K562 (cell line): ENCODE data around the gene DACT1. TPM values are rescaled to one million over a fixed set of nuclear protein-coding genes. Genes with fewer than 3 reads are reported as not detected.

ENCODE experiments used
- ATAC-seq: fragments of 200-7000 bp; cut with Tn5 transposase; 3 replicates; pipeline ENCODE4 v1.9.1; 2020; ENCODE audit warnings: moderate library complexity
- Bru-seq: library from RNA; stranded (reverse); fragments of 400-500 nt; gene quantifications from one replicate; lab custom pipeline; 2021; lab: Mats Ljungman, UMichigan
- BruChase-seq, 2 experiments: library from RNA; stranded (reverse); fragments of 400-500 nt; gene quantifications; one replicate each; lab custom pipeline; 2021; lab: Mats Ljungman, UMichigan
- BruUV-seq: library from RNA; stranded (reverse); fragments of 400-500 nt; replicated peaks from 2 replicates; lab custom pipeline; 2021; lab: Mats Ljungman, UMichigan
- CTCF ChIA-PET: fragments of 300-600 bp; formaldehyde crosslinking; extraction: SDS; loops from one replicate; lab custom pipeline; 2021; ENCODE audit warnings: low intra/inter-chr PET ratio; lab: Yijun Ruan, JAX
- POLR2A ChIA-PET: fragments of 300-600, 350-650 bp; sonication (Branson Sonifier 250); formaldehyde crosslinking; extraction: SDS; loops from one replicate; lab custom pipeline; 2021; ENCODE audit warnings: antibody characterized with exemption, inconsistent platforms; lab: Yijun Ruan, JAX
- DNase-seq, 4 experiments: peaks; one replicate each; pipeline versions ENCODE4 v3.0.0 to v3.0.0-alpha.2; 2011 to 2018; ENCODE audit warnings: low spot score in 3 of 4, mixed read lengths in 3 of 4; ENCODE audit errors: extremely low read depth in 1 of 4
- FAIRE-seq: peaks from 2 replicates; lab custom pipeline; 2011; peaks lifted over from hg19 to GRCh38; lab: Jason Lieb, UNC
- H2AFZ ChIP-seq: 2 replicates; pipeline ENCODE4 v1.6.0; 2011; ENCODE audit warnings: low read depth, low read length, control low read depth, inconsistent platforms
- H3K27ac ChIP-seq: fragments of 200-600 bp; 3 replicates; pipeline ENCODE4 v1.8.0; 2011; ENCODE audit warnings: low read depth, mild to moderate bottlenecking, control low read depth, inconsistent platforms, low read length, moderate library complexity, mixed read lengths; ENCODE audit errors: extremely low read depth
- H3K27me3 ChIP-seq, 2 experiments: fragments of 300-600 bp in 1 of 2; 2 replicates in 1 of 2; 3 replicates in 1 of 2; pipeline versions ENCODE4 v1.6.0 to v1.8.0; 2011; ENCODE audit warnings: inconsistent platforms in 2 of 2, low read length in 2 of 2, mild to moderate bottlenecking in 1 of 2, mixed read lengths in 1 of 2, moderate library complexity in 1 of 2; ENCODE audit not compliant: control insufficient read depth in 2 of 2, insufficient read depth in 2 of 2
- H3K36me3 ChIP-seq: fragments of 300-600 bp; 3 replicates; pipeline ENCODE4 v1.8.0; 2011; ENCODE audit warnings: mild to moderate bottlenecking, low read length, inconsistent platforms; ENCODE audit not compliant: control insufficient read depth, insufficient read depth
- H3K4me1 ChIP-seq, 2 experiments: fragments of 200-600 bp in 1 of 2; replicated peaks in 1 of 2; 2 replicates in 1 of 2; 3 replicates in 1 of 2; pipeline versions ENCODE4 v1.5.1 to v1.8.0; 2011; ENCODE audit warnings: inconsistent platforms in 2 of 2, low read length in 2 of 2, mild to moderate bottlenecking in 1 of 2, mixed read lengths in 1 of 2, moderate library complexity in 1 of 2; ENCODE audit not compliant: control insufficient read depth in 2 of 2, insufficient read depth in 2 of 2
- H3K4me2 ChIP-seq: 2 replicates; pipeline ENCODE4 v1.6.1; 2011; ENCODE audit warnings: low read length, control low read depth, inconsistent platforms, mixed read lengths; ENCODE audit not compliant: insufficient read depth
- H3K4me3 ChIP-seq: fragments of 200-600 bp; sonication (generic), shearing (Covaris generic); 2 replicates; pipeline ENCODE4 v1.5.1; 2016; ENCODE audit warnings: control low read depth, inconsistent platforms
- H3K79me2 ChIP-seq: fragments of 200-600 bp; 3 replicates; pipeline ENCODE4 v1.8.0; 2011; ENCODE audit warnings: low read length, inconsistent platforms; ENCODE audit not compliant: control insufficient read depth, insufficient read depth
- H3K9ac ChIP-seq, 2 experiments: 2 replicates each; pipeline versions ENCODE4 v1.6.0 to v1.6.1; 2011; ENCODE audit warnings: low read depth in 2 of 2, low read length in 2 of 2, control low read depth in 1 of 2, inconsistent platforms in 1 of 2, mild to moderate bottlenecking in 1 of 2, mixed read lengths in 1 of 2; ENCODE audit not compliant: insufficient read depth in 1 of 2
- H3K9me1 ChIP-seq: one replicate; pipeline ENCODE4 v1.6.0; 2011; ENCODE audit warnings: inconsistent platforms, mild to moderate bottlenecking, low read length, moderate library complexity; ENCODE audit not compliant: control insufficient read depth, insufficient read depth
- H3K9me3 ChIP-seq: replicated peaks from 2 replicates; pipeline ENCODE4 v1.5.1; 2011; ENCODE audit warnings: low read depth, low read length, inconsistent platforms; ENCODE audit not compliant: control insufficient read depth, insufficient read depth
- H4K20me1 ChIP-seq: replicated peaks from 2 replicates; pipeline ENCODE4 v1.6.1; 2011; ENCODE audit warnings: low read length, inconsistent platforms, mixed read lengths; ENCODE audit not compliant: control insufficient read depth, insufficient read depth
- CAMTA2 ChIP-seq: fragments of 250-450 bp; sonication (Bioruptor Pico); conservative IDR thresholded peaks from 2 replicates; pipeline ENCODE4 v1.5.1; 2022
- CCNT2 ChIP-seq: IDR thresholded peaks from 2 replicates; pipeline ENCODE4 v1.6.1; 2011; ENCODE audit warnings: borderline replicate concordance, low read depth, mild to moderate bottlenecking, moderate library complexity, mixed read lengths, low read length; ENCODE audit not compliant: insufficient read length; ENCODE audit errors: extremely low read depth
- CEBPZ ChIP-seq: fragments of 150-350 bp; IDR thresholded peaks from 2 replicates; pipeline ENCODE4 v1.6.1; 2014; ENCODE audit warnings: low read depth, mild to moderate bottlenecking, low read length, borderline replicate concordance
- CREM ChIP-seq: IDR thresholded peaks from 2 replicates; pipeline ENCODE4 v1.6.1; 2014; ENCODE audit warnings: antibody characterized with exemption, low read depth
- POLR2AphosphoS2 ChIP-seq: IDR thresholded peaks from 2 replicates; pipeline ENCODE4 v1.6.1; 2012; ENCODE audit warnings: low read length, improper control_type of control experiment
- SMAD3 ChIP-seq: fragments of 450-650 bp; formaldehyde crosslinking; conservative IDR thresholded peaks from 2 replicates; pipeline ENCODE4 v1.4.0; 2020; ENCODE audit warnings: mild to moderate bottlenecking
- UBTF ChIP-seq, 2 experiments: IDR thresholded peaks; 2 replicates each; pipeline ENCODE4 v1.6.1; 2012; ENCODE audit warnings: improper control_type of control experiment in 2 of 2, low read depth in 2 of 2, low read length in 2 of 2, borderline replicate concordance in 1 of 2
- VEZF1 ChIP-seq: fragments of 200-800 bp; sonication (Bioruptor generic); IDR thresholded peaks from 2 replicates; pipeline ENCODE4 v1.6.1; 2017; ENCODE audit warnings: missing genetic modification characterization, missing compliant biosample characterization
- WGBS: fragments of 100-300 bp; shearing (Covaris generic); methylation state at CpG from one replicate; pipeline ENCODE4 v1.1.6; 2016; ENCODE audit warnings: low coverage, mixed read lengths; ENCODE audit not compliant: insufficient coverage; ENCODE audit errors: missing lambda C conversion rate; 5-methylcytosine and 5-hydroxymethylcytosine counted together
- in situ Hi-C: fragments of 300-500 bp; cut with MboI; formaldehyde crosslinking; loops from 4 replicates; pipeline ENCODE4 v1.15.0; 2018; ENCODE audit warnings: inconsistent platforms, mixed read lengths
- intact Hi-C: fragments of 100-400 bp; cut with micrococcal nuclease; formaldehyde crosslinking; loops from 2 replicates; pipeline ENCODE4 v1.14.2; 2022
- long read RNA-seq, 3 experiments: library from polyadenylated mRNA in 2 of 3; library from RNA in 1 of 3; unstranded in 2 of 3; stranded (forward) in 1 of 3; transcript quantifications; one replicate each; pipeline ENCODE4 v2.0.0, GENCODE V29; 2019 to 2022
- polyA minus RNA-seq, 3 experiments: library from RNA; depleted of rRNA, polyadenylated mRNA; stranded (reverse); fragments of >200 nt; gene quantifications; 2 replicates each; pipeline ENCODE4 v1.2.3, GENCODE V29; 2011
- polyA plus RNA-seq, 8 experiments: library from polyadenylated mRNA; depleted of rRNA in 4 of 8; stranded (reverse) in 5 of 8; unstranded in 3 of 8; fragments of >200 nt; fragmentation: Nextera tagmentation in 2 of 8; fragmentation: Illumina TruSeq in 1 of 8; extraction: Ambion mirVana in 2 of 8; extraction: Trizol in 1 of 8; gene quantifications; 2 replicates each; pipeline versions ENCODE4 v1.2.1 to v1.2.3, GENCODE V29; 2011 to 2014; ENCODE audit warnings: inconsistent platforms in 1 of 8, missing spikeins in 1 of 8
- total RNA-seq, 7 experiments: library from RNA; depleted of rRNA in 6 of 7; stranded (reverse); fragments of >200 nt in 6 of 7; fragmentation: Illumina TruSeq in 2 of 7; extraction: Trizol in 2 of 7; gene quantifications; 2 replicates each; pipeline versions ENCODE4 v1.2.1 to v1.2.3, GENCODE V29; 2011 to 2021; ENCODE audit warnings: low replicate concordance in 1 of 7

Gene DACT1
- 0.14 and 0.33 TPM in 2 replicates for total RNA-seq (2011; cell fraction: chromatin; rRNA removed; ENCODE audit: low replicate concordance)
- 0.13 and 0.17 TPM in 2 replicates for total RNA-seq (2011; cell fraction: nucleolus; rRNA removed)
- 0.22 and 0.23 TPM in 2 replicates for total RNA-seq (2011; cell fraction: nucleoplasm; rRNA removed)
- total RNA-seq (2014; rRNA removed) (0.08 and 0.18 TPM in 2 replicates), total RNA-seq (2014; rRNA removed; fragmentation: Illumina TruSeq; extraction: Trizol) (0.11 and 0.19 TPM in 2 replicates), total RNA-seq (2015; rRNA removed; fragmentation: Illumina TruSeq; extraction: Trizol) (0.08 and 0.14 TPM in 2 replicates), total RNA-seq (2021) (0.13 TPM in 2 replicates), polyA plus RNA-seq (2011; rRNA removed) (0.07 and 0.14 TPM in 2 replicates), polyA plus RNA-seq (2014; fragmentation: Illumina TruSeq; extraction: Trizol) (0.25 and 0.30 TPM in 2 replicates), polyA plus RNA-seq (2014; fragmentation: Nextera tagmentation; extraction: Ambion mirVana) (under 1 TPM; 0.07 to 0.13 TPM), polyA plus RNA-seq (2014; rRNA removed) (0.20 and 0.29 TPM in 2 replicates), polyA minus RNA-seq (2011; rRNA and poly(A)+ RNA removed) (0.09 TPM in 1 of 2 replicates, not detected in the other), Bru-seq, nascent RNA (percentile 27 among the genes with signal in this experiment), BruChase-seq, experiment 1, labeled RNA remaining after a 2-hour chase (percentile 26 among the genes with signal in this experiment), BruChase-seq, experiment 2, labeled RNA remaining after a 6-hour chase (percentile 34 among the genes with signal in this experiment)
- polyA plus RNA-seq (2011; cell fraction: cytosol; rRNA removed): 0.06 and 0.13 TPM in 2 replicates
- polyA plus RNA-seq (2011; cell fraction: nucleus; rRNA removed): 0.09 and 0.35 TPM in 2 replicates
- polyA plus RNA-seq (2012): 0.21 and 0.35 TPM in 2 replicates
- polyA minus RNA-seq (2011; cell fraction: cytosol; rRNA and poly(A)+ RNA removed): not detected in 2 replicates
- polyA minus RNA-seq (2011; cell fraction: nucleus; rRNA and poly(A)+ RNA removed): 0.11 TPM in 1 of 2 replicates, not detected in the other
- long read RNA-seq, experiment 1: 0 reads
- long read RNA-seq, experiment 2: 0 reads
- long read RNA-seq, experiment 3: 0 reads

- peak within 1 kb of the TSS; percentile 18 for H3K4me3 ChIP-seq
- CTCF ChIA-PET: no interaction called here
- peak within 1 kb of the TSS in 1 of 2 experiments; percentile 45; a peak in 2 of 4 replicates for H3K9ac ChIP-seq
- TF ChIP-seq CEBPZ: no peak
- TF ChIP-seq UBTF (IDR thresholded peaks at IDR 0.05; ENCODE audit: borderline replicate concordance in 1 of 2, low read depth in 2 of 2, low read length in 2 of 2): 0 out of 4 replicates have a peak, but pooled peaks of 1 of the 2 experiments have one; percentile 48
- TF ChIP-seq CREM: peak; percentile 39; the same call in 1 of the 2 replicates
- no peak for TF ChIP-seq POLR2AphosphoS2
- peak; percentile 43 for TF ChIP-seq VEZF1 (CRISPR knock-in tag)
- no peak for TF ChIP-seq CAMTA2 (CRISPR knock-in tag)
- TF ChIP-seq CCNT2: peak; percentile 32
- TF ChIP-seq SMAD3 (CRISPR knock-in tag): no peak
Observed at GRCh38 chr14:58637391-58638230, at the start of gene DACT1. Gene DACT1, plus strand, starts transcription at chr14:58637962. Its CDS starts 241 bp downstream, at chr14:58638203.

More at GRCh38 chr14:58637391-58638230, at the start of gene DACT1:
- BruUV-seq: no TSS peak
- ATAC-seq: peak; percentile 87
- peak; percentile 27 to 66 (median 48) for DNase-seq
- intact Hi-C loops (loop anchor here (5.0 kb wide), 1 partner anchor 135 kb away; no protein-coding TSS in a partner anchor), in situ Hi-C loops (no loop called here)
- no peaks in the 10 kb centered on the region for H3K79me2 ChIP-seq
- no peaks in the 10 kb centered on the region for H3K9me1 ChIP-seq
- H3K27me3 ChIP-seq: peaks cover 14 to 19% of the 10 kb centered on the region in 2 experiments; a peak in 4 of 5 replicates
- peaks cover 0 to 15% of the 10 kb centered on the region in 2 experiments; a peak in 2 of 5 replicates for H3K4me1 ChIP-seq
- H3K4me2 ChIP-seq: peak within 1 kb of the TSS; percentile 18
- H3K27ac ChIP-seq: no peak within 1 kb of the TSS
- WGBS: 4% methylated on average over 21 of the region's 94 CpGs
- POLR2A ChIA-PET: no interaction called here
- H3K9me3 ChIP-seq: no peaks in the 10 kb centered on the region
- H3K36me3 ChIP-seq: no peaks in the 10 kb centered on the region
- H2AFZ ChIP-seq: no peak within 1 kb of the TSS
- H4K20me1 ChIP-seq: no peaks in the 10 kb centered on the region
- no peak for FAIRE-seq
